GM19193 (cell line): ENCODE results near the gene LRFN4.

Experiments
- POLR2A ChIP-seq: IDR thresholded peaks from 4 replicates; pipeline ENCODE4 v1.6.1; 2011; ENCODE audit not compliant: insufficient read depth, insufficient read length; ENCODE audit errors: extremely low read depth

Gene LRFN4

GRCh38 chr11:66904055-66904454 is 47.2 kb downstream of the LRFN4 start:
- TF ChIP-seq POLR2A = no peak

- no peak for TF ChIP-seq POLR2A
Measured at GRCh38 chr11:66904561-66904960, 47.7 kb downstream of the LRFN4 start.

GRCh38 chr11:66904981-66905521 is 48.2 kb downstream of the LRFN4 start:
- no peak for TF ChIP-seq POLR2A

GRCh38 chr11:66905631-66906030 is 48.8 kb downstream of the LRFN4 start:
- TF ChIP-seq POLR2A = no peak

GRCh38 chr11:66906061-66906733 is 49.3 kb downstream of the LRFN4 start:
- no peak for TF ChIP-seq POLR2A

GRCh38 chr11:66907751-66908630 is 51.1 kb downstream of the LRFN4 start:
- no peak for TF ChIP-seq POLR2A

GRCh38 chr11:66909181-66909580 is 52.3 kb downstream of the LRFN4 start:
- no peak for TF ChIP-seq POLR2A

GRCh38 chr11:66910016-66910415 is 53.2 kb downstream of the LRFN4 start:
- no peak for TF ChIP-seq POLR2A
